Measurements from ENCODE around the gene RGS1.

Gene RGS1

DNA sequence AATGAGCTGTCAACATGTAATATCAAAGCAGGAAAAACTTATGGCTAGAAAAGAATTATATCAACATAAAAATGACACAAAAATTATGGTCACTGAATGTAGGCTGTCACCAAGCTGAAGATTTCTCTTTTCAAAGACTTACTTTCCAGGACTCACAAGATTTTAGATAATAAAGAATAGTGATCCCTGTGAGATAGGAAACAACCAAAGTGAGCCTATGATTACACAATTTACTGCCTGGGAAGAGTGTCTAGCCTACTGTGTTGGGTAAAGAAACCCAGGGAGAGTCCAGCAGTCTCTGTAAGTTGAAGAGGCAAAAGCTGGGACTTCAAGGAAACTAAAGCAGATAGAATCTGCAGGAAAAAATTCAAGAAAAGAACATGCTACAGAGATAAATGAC lies 20.2 kb upstream of the RGS1 start:
- TF ChIP-seq, protein P1, sequence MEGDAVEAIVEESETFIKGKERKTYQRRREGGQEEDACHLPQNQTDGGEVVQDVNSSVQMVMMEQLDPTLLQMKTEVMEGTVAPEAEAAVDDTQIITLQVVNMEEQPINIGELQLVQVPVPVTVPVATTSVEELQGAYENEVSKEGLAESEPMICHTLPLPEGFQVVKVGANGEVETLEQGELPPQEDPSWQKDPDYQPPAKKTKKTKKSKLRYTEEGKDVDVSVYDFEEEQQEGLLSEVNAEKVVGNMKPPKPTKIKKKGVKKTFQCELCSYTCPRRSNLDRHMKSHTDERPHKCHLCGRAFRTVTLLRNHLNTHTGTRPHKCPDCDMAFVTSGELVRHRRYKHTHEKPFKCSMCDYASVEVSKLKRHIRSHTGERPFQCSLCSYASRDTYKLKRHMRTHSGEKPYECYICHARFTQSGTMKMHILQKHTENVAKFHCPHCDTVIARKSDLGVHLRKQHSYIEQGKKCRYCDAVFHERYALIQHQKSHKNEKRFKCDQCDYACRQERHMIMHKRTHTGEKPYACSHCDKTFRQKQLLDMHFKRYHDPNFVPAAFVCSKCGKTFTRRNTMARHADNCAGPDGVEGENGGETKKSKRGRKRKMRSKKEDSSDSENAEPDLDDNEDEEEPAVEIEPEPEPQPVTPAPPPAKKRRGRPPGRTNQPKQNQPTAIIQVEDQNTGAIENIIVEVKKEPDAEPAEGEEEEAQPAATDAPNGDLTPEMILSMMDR (IDR thresholded peaks at IDR 0.05; ENCODE audit: low read length, missing control alignments), result no peak
- no peak overlapping the region for H3K4me3 ChIP-seq (replicated peaks; ENCODE audit: low read depth, low read length)
- no peak for DNase-seq (ENCODE audit: low read depth)

DNA sequence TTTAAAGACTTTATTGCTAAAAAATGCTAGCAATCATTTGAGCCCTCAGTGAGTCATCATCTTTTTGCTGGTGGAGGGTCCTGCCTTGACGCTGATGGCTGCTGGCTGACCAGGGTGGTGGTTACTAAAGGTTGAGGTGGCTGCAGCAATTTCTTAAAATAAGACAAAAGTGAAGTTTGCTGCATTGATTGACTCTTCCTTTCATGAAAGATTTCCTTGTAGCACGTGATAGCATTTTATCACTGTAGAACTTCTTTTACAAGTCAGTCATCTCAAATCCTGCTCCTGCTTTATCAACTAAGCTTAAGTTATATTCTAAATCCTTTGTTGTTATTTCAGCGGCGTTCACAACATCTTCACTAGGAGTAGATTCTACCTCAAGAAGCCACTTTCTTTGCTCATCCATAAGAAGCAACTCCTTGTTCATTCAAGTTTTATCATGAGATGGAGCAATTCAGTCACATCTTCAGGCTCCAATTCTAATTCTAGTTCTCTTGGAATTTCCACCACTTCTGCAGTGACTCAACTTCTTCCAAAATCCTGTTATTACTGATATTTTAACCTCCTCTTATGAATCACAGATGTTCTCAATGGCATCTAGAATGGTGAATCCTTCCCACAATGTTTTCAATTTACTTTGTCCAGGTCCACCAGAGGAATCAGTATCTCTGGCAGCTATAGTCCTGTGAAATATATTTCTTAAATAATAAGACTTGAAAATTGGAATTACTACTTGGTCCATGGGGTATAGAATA lies 17.6 kb upstream of the RGS1 start:
- DNase-seq (ENCODE audit: low read depth), result no peak
- no peak overlapping the region for H3K4me3 ChIP-seq (replicated peaks; ENCODE audit: low read depth, low read length)
- TF ChIP-seq, protein P1 (IDR thresholded peaks at IDR 0.05; ENCODE audit: low read length, missing control alignments), result no peak

DNA sequence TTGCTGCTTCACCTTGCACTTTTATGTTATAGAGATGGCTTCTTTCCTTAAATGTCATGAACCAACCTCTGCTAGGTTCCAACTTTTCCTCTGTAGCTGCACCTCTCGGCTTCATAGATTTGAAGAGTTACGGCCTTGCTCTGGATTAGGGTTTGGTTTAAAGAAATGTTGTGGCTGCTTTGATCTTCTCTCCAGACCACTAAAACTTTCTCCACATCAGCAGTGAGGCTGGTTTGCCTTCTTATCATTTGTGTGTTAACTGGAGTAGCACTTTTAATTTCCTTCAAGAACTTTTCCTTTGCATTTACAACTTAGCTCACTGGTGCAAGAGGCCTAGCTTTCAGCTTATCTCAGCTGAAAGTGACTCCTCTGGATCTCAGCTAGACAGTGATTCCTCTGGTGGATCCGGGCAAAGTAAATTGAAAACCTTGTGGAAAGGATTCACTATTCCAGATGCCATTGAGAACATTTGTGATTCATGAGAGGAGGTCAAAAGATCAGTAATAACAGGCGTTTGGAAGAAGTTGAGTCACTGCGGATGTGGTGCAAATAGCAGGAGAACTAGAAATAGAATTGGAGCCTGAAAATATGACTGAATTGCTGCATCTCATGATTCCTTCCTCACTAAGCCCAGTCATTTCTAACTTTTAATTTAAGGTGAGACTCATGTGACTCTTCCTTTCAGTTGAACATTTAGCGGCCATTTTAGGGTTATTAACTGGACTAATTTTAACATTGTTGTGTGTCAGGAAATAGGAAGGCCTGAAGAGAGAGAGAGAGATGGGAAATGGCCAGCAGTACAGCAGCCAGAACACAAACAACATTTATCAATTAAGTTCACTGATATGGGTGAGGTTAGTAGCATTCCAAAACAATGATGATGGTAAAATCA lies 16.2 kb upstream of the RGS1 start:
- H3K4me3 ChIP-seq (replicated peaks; ENCODE audit: low read depth, low read length), result no peak overlapping the region
- TF ChIP-seq, protein P1 (IDR thresholded peaks at IDR 0.05; ENCODE audit: low read length, missing control alignments), result no peak
- DNase-seq (ENCODE audit: low read depth), result peak; percentile 93

DNA sequence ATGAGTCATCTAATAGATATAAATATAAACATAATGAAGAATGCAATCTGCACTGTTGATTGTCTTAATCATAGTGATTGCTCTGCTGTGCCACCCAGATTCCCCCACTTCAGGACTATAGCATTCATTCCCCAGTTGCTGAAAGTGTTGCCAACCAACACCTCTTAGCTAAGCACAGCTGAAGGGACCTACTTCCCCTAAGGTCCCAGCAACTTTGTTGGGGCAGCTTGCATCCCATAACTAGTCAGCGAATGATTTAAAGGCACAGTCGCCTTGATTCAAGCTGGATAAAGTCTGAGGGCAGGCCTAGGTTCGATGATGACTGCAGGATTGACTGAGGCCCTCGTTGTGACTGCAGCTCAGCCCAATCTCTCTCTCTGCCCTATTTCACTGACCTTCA lies 14.3 kb upstream of the RGS1 start:
- TF ChIP-seq, protein P1 (IDR thresholded peaks at IDR 0.05; ENCODE audit: low read length, missing control alignments), result no peak
- no peak overlapping the region for H3K4me3 ChIP-seq (replicated peaks; ENCODE audit: low read depth, low read length)
- no peak for DNase-seq (ENCODE audit: low read depth)

DNA sequence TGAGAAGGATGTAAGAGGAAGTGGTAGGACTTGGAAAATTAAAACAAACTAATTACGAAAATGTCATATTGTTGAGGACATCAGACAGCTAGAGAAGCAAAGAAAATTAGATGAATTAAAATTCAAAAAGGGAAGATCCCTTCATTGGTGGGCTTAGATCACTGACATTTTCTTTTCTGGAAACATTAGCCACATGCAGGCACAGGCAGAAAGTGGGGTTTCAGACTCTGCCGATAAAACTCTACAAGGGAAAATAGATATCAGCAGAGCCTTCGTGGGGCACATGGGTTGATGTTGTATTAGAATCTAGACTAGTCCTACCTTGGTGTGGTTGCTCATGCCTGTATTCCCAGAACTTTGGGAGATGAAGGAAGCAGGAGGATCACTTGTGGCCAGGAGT lies 12.4 kb upstream of the RGS1 start:
- TF ChIP-seq, protein P1 (IDR thresholded peaks at IDR 0.05; ENCODE audit: low read length, missing control alignments), result no peak
- DNase-seq (ENCODE audit: low read depth), result no peak
- H3K4me3 ChIP-seq (replicated peaks; ENCODE audit: low read depth, low read length), result no peak overlapping the region

DNA sequence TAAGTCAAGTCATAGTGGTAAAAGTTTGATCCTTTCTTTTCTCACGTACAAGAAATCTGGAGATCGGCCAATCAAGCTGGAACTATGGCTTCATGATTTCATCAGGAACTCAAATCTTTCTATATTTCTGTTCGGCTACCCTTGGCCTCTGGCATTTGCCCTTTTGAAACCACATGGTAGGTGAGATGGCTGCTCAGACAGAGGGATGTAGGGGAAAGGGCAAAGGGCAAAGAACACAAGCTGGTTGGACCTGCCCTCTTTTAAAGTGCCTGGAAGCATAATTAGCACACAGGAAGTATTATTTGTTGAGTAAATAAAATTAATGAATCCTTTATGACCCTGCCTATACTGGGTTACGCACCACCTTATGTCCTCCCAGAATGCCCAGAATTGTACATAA lies 11.5 kb upstream of the RGS1 start:
- H3K4me3 ChIP-seq (replicated peaks; ENCODE audit: low read depth, low read length), result no peak overlapping the region
- DNase-seq (ENCODE audit: low read depth), result no peak
- TF ChIP-seq, protein P1 (IDR thresholded peaks at IDR 0.05; ENCODE audit: low read length, missing control alignments), result no peak
